Stimulated activated CD8-positive, alpha-beta memory T cell treated with anti-CD3 and anti-CD28 coated beads, Interleukin-15, amount 100 ng/mL, for 24 hours (primary cell): ENCODE measurements around the gene DCDC2.
"Not testable (repeated sequence)": the region's sequence is repeated elsewhere in the genome, so short reads cannot be mapped to it uniquely, and the experiment has no call there.

Experiments
- DNase-seq: peaks from one replicate; pipeline ENCODE4 v3.0.0-alpha.2; 2020; ENCODE audit warnings: low read depth

DCDC2 gene

GRCh38 chr6:24258214-24258613 is 99.6 kb downstream of the DCDC2 start:
- not testable (repeated sequence) for DNase-seq

- DNase-seq: no peak
Measured at GRCh38 chr6:24257282-24257681, 100.6 kb downstream of the DCDC2 start.

GRCh38 chr6:24255676-24256075 is 102.2 kb downstream of the DCDC2 start:
- DNase-seq: no peak

GRCh38 chr6:24253360-24253759 is 104.5 kb downstream of the DCDC2 start:
- DNase-seq: no peak

GRCh38 chr6:24252280-24252679 is 105.6 kb downstream of the DCDC2 start:
- DNase-seq: no peak

- DNase-seq: no peak
Measured at GRCh38 chr6:24251339-24251738, 106.5 kb downstream of the DCDC2 start.

GRCh38 chr6:24249926-24250325 is 107.9 kb downstream of the DCDC2 start:
- DNase-seq: no peak

- no peak for DNase-seq
Measured at GRCh38 chr6:24245275-24245674, 112.6 kb downstream of the DCDC2 start.

- no peak for DNase-seq
Measured at GRCh38 chr6:24242924-24243323, 114.9 kb downstream of the DCDC2 start.

- DNase-seq: not testable (repeated sequence)
Measured at GRCh38 chr6:24241779-24242178, 116.1 kb downstream of the DCDC2 start.

- no peak for DNase-seq
Measured at GRCh38 chr6:24240943-24241342, 116.9 kb downstream of the DCDC2 start.

GRCh38 chr6:24240380-24240928 is 117.4 kb downstream of the DCDC2 start:
- no peak for DNase-seq

- no peak for DNase-seq
Measured at GRCh38 chr6:24238700-24239099, 119.2 kb downstream of the DCDC2 start.

GRCh38 chr6:24236779-24237178 is 121.1 kb downstream of the DCDC2 start:
- not testable (repeated sequence) for DNase-seq

- DNase-seq: no peak
Measured at GRCh38 chr6:24233813-24234442, 123.9 kb downstream of the DCDC2 start.

GRCh38 chr6:24231438-24231977 is 126.4 kb downstream of the DCDC2 start:
- no peak for DNase-seq

- DNase-seq: no peak
Measured at GRCh38 chr6:24229696-24230405, 128.0 kb downstream of the DCDC2 start.

- DNase-seq: no peak
Measured at GRCh38 chr6:24228681-24229255, 129.1 kb downstream of the DCDC2 start.

GRCh38 chr6:24228123-24228522 is 129.7 kb downstream of the DCDC2 start:
- no peak for DNase-seq

GRCh38 chr6:24227556-24227955 is 130.3 kb downstream of the DCDC2 start:
- DNase-seq: no peak

- DNase-seq: no peak
Measured at GRCh38 chr6:24226541-24226940, 131.3 kb downstream of the DCDC2 start.

GRCh38 chr6:24225838-24226237 is 132.0 kb downstream of the DCDC2 start:
- DNase-seq: no peak
